Activated CD4-positive, alpha-beta T cell treated with anti-CD3 and anti-CD28 coated beads for 48 hours (primary cell): ENCODE measurements around the gene CAMSAP2.
"Not testable (repeated sequence)": the region's sequence is repeated elsewhere in the genome, so short reads cannot be mapped to it uniquely, and the experiment has no call there.

Source experiments
- DNase-seq: peaks from one replicate; pipeline ENCODE4 v3.0.0-alpha.2; 2020

CAMSAP2 gene

GRCh38 chr1:200786788-200787187 is 48.1 kb downstream of the CAMSAP2 start:
- DNase-seq: no peak

DNA sequence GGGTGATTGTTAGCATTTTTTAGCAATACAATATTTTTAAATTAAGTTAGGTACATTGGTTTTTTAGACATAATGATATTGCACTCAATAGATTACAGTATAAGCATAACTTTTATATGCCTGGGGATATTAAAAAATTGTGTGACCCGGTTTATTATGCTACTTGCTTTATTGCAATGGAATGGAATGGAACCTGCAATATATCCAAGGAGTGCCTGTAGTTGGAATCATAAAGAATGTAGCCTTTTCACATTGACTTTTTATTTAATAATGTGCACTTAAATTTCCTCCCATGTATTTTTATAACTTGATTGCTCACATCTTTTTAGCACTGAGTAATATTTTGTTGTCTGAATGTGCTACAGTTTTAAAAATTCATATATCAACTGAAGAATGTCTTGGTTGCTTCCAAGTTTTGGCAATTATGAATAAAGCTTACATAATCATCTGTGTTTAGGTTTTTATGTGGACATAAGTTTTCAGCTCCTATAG is 49.2 kb downstream of the CAMSAP2 start:
- DNase-seq: no peak

DNA sequence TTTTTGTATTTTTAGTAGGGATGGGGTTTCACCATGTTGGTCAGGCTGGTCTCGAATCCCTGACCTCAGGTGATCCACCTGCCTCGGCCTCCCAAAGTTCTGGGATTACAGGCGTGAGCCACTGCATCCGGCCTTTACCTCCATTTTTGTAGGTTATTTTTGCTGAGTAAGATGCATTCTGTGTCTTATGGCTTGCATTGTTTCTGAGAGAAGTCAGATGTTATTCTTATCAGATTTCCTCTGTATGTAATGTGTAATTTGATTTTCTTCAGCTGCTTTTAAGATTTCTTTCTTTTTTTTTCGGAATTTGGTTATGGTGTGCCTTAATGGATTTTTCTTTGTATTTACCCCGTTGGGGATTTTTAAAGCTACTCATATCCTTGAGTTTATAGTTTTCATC is 52.3 kb downstream of the CAMSAP2 start:
- DNase-seq: not testable (repeated sequence)

GRCh38 chr1:200793677-200794076 is 55.0 kb downstream of the CAMSAP2 start:
- DNase-seq: no peak

DNA sequence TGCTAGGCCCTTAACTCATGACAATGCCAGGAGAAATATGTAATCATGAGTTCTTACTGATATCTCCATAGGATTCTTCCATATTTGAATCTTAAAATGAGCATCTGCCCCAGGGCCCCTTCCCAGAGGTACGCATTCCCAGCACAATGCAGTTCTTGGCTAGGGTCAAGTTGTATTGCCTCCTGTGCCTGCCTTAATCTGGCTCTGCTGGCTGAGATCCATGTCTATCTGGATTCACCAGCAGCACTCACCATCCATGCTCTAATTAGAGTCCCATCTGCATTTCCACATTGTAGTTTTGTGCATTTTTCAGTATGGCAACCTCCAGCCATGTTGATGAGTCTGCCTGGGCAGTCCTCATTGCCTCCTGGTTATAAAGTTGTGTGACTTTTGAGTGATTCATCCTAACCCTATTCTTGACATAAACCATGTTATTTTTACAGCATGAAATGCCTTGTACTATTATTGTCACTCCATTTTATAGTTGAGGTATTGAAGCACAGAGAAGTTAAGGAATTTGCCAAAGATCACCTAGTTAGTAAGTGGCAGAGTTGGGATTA is 55.9 kb downstream of the CAMSAP2 start:
- no peak for DNase-seq

- DNase-seq: no peak
Measured at GRCh38 chr1:200795156-200795555, 56.5 kb downstream of the CAMSAP2 start.

DNA sequence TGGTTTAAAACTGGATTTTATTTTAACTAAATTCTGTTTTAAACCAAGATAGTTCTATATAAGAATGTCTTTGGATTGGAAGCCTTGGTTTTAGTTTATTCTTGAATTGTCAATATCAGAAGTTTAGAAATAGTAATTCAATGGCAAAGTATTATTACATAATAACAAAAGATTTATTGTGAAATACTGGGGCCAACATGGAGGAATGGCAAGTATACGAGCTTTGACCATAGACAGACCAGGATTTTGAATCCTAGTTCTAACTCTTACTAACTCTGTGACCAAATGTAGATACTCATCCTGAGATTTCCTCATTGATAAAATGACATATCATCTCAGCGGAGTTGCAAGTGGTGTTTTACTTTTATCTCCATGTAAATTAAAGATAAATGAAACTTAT is 63.3 kb downstream of the CAMSAP2 start:
- DNase-seq: no peak

- DNase-seq: peak; percentile 82
Measured at GRCh38 chr1:200802865-200803512, 64.3 kb downstream of the CAMSAP2 start.

- DNase-seq: no peak
Measured at GRCh38 chr1:200805719-200806118, 67.0 kb downstream of the CAMSAP2 start.

DNA sequence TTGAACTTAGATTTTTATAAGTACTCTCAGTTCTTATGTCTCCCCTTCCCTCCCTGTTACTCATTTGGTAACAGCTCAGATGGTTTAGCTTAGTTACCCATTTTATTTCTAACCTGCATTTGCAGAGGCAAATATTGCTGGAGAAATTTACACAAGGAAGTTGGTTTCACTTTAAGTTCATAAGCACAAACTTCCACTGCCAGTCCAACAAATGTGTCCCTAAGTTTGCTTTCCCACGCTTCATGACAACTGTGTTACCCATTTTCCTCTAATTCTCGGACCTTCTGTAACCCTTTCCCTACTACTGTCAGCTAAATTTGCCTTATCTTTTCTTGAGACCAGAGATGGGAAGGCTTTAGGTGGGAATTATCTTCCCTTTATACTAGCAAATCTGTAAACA is 70.2 kb downstream of the CAMSAP2 start:
- no peak for DNase-seq

DNA sequence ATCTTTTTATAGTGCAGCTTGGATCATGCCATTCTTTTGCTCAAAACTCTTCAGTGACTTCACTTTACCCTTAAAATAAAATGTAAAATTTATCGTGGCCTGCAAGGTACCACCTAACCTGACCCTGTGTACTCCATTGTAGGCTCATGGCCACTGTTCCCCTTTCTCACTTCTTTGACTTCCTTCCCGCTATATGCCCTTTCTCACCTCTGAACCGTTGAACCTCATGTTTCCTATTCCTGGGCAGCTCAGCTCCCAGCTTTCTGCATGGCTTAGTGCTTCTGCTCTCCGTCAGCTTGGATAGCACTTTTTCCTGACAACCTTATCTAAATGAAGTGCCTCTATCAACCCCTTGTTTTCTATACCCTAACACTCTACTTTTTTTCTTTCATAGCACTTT is 73.0 kb downstream of the CAMSAP2 start:
- DNase-seq: no peak

- not testable (repeated sequence) for DNase-seq
Measured at GRCh38 chr1:200816624-200817224, 78.0 kb downstream of the CAMSAP2 start.

- DNase-seq: no peak
Measured at GRCh38 chr1:200818248-200818647, 79.6 kb downstream of the CAMSAP2 start.

GRCh38 chr1:200819726-200820125 is 81.0 kb downstream of the CAMSAP2 start:
- DNase-seq: no peak

- no peak for DNase-seq
Measured at GRCh38 chr1:200831091-200831490, 92.4 kb downstream of the CAMSAP2 start.

DNA sequence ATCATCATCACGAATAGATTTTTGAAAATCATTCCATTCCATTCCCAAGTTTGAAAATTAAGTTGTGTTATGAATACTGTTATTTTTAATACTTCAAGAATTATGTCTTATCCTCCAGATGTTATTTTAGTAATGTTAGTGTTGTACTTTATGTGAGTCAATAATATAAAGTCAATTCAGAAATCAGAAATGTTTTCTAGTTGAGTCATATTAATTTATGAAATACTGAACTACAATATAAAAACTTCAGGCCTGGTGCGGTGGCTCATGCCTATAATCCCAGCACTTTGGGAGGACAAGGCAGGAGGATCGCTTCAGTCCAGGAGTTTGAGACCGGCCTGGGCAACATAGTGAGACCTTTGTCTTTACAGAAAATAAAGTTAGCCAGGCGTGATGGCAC is 95.7 kb downstream of the CAMSAP2 start:
- no peak for DNase-seq

- DNase-seq: no peak
Measured at GRCh38 chr1:200836213-200836612, 97.5 kb downstream of the CAMSAP2 start.

DNA sequence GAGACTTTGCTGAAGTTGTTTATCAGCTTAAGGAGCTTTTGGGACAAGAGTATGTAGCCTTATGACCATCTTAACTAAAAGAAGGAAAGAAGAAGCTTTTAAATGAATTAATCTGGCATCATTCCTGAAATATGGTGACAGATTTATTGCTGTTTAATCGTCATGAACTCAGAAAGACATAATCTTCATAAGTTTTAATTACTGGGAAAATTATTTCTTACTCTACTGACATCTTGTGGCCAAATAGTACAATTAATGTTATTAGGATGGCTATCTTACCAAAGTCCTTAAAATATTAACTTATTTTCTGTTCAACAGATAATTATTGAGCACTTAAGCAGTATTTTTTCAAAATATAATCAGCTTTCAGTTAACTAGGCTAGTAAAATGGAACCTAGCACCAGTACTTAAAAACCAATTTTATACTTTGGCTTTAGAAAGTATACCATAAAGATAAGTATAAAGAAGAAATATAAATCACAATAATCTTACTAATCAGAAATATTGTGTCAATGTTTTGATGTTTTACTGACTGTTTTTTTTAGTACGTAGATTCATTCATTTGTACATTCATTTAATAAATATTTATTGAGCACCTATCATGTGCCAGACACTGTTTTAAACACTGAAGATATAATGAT is 99.4 kb downstream of the CAMSAP2 start:
- no peak for DNase-seq

DNA sequence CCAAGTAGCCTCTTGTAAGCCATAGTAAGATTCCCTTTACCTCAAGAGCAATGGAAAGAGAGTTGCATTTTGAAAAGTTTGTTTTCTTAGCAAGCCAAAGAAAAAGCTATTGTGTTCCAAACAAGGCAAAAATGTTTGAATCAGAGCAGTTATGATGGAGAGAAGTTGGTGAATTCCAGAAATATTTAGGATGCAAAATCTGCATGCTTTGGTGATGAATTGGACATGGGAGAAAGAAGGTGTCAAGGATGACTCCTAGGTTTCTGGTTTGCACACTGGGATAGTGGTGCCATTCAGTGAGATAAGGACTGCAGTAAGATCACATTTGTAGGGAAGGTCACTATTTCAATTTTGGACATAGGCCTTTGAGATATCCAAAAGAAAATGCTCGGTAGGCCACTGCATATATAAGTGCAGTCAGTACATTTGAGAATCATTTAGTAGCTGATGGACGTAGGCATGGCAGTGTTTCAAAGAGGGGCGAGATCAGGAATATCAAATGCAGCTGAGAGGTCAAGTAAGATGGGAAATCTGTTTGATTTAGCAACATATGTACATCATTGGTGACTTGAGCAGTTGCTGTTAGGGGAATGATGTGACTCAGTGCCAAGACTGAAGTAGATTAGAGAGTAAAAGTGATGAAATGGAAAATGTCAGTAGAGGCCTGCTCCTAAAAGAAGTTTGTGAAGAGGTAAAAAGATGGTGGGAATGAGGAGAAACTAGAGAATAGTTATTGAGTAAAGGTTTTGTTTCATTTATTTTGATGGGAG is 100.2 kb downstream of the CAMSAP2 start:
- no peak for DNase-seq

- no peak for DNase-seq
Measured at GRCh38 chr1:200845360-200845759, 106.7 kb downstream of the CAMSAP2 start.

- DNase-seq: no peak
Measured at GRCh38 chr1:200846398-200846797, 107.7 kb downstream of the CAMSAP2 start.

GRCh38 chr1:200849430-200849829 is 110.7 kb downstream of the CAMSAP2 start:
- no peak for DNase-seq

GRCh38 chr1:200850554-200850953 is 111.9 kb downstream of the CAMSAP2 start:
- no peak for DNase-seq
